ENCODE results near the gene EVL.

EVL gene

DNA sequence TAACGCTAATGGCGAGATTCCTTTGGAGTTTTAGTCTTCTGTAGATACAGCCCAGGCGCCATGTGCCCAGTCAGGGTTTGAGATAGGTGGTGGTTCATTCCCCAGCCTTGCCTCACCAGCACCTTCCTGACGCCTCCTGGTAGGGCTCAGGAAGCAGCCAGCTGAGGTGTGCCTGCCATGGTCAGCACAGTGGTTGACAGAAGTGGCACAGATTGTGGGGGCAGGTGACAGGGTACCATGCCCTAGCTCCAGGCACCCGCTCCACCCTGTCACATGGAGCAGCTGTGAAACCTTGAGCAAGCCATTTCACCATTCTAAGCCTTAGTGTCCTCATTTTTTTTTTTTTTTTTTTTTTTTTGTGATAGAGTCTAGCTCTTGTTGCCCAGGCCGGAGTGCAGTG, 45.6 kb downstream of the EVL start:
- no peak for TF ChIP-seq GATA3 (IDR thresholded peaks at IDR 0.05; ENCODE audit: low read depth, low read length)
- no peak for TF ChIP-seq GATA2 (IDR thresholded peaks at IDR 0.05; ENCODE audit: low read depth, low read length)

GRCh38 chr14:100111931-100112704, 46.9 kb downstream of the EVL start:
- no peak for TF ChIP-seq GATA2 (IDR thresholded peaks at IDR 0.05; ENCODE audit: low read depth, low read length)

DNA sequence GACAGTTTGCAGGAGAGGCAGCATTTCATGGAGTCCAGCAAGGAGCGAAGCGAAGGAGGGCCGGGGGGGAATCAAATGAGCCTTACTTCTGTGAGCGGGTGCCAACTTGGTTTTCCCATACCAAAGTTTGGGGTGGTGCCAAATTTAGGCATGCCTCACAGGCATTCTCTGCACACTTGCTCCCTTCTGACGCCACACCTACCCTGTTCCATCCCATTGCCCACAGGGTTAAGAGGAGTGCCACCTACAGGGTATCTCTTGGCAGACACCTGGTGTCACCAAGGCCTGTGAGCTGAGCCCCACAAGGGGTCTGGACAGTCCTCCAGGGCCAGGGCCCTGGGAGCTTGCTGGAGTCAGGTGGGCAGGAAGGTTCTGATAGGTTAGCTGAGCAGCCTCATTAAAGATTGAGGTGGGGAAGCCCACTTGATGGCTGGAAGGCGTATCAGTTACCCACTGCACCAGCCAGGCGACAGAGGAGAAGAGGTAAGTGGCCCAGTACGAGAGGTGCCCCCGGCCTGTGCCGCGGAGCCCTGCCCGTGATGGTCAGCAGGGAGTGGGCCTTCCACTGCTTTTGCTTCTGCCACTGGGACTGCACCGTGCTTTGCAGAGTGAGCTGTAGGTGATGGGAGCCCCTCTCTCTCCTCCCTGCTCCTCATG, 49.0 kb downstream of the EVL start:
- TF ChIP-seq GATA2 (IDR thresholded peaks at IDR 0.05; ENCODE audit: low read depth, low read length) = no peak
- TF ChIP-seq GATA3 (IDR thresholded peaks at IDR 0.05; ENCODE audit: low read depth, low read length) = no peak

DNA sequence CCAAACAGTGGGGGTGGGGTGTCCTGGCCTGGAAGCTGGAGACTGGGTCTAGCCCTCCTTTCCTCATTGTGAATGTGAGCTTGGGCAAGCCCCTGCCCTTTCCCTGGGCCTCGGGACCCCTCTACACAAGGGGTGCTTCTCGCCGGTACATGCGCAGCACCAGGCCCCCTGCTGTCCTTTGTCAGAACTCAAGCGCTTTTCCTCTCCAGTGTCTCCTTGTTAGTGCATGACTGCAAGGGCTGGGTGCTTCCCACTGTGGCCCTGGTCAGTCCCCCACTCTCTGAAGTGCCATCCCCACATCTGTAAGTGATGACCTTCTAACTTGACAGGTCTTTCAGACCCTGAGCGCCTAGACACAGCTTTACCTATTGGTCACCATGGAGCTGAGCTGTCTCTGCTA, 50.0 kb downstream of the EVL start:
- no peak for TF ChIP-seq GATA3 (IDR thresholded peaks at IDR 0.05; ENCODE audit: low read depth, low read length)
- no peak for TF ChIP-seq GATA2 (IDR thresholded peaks at IDR 0.05; ENCODE audit: low read depth, low read length)

DNA sequence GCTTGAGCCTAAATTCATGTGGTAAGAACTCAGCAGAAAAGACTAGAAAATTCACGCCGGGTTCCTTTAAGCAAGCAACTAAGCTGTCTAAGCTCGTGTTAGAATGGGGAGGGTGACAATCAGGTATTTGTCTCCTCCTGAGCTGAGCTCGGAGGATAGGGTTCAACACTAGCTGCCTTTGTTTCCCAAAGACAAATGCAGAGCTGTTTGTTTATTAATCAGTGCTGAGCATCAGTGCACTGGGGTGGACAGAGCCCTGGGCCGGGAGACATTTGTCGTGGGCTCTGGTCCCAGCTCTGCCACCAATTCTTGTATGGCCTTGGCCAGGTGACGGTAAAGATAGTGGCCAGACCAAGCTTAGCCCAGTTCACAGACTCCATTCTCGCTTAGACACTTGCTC, 50.5 kb downstream of the EVL start:
- TF ChIP-seq GATA3 (IDR thresholded peaks at IDR 0.05; ENCODE audit: low read depth, low read length) (no peak), GATA2 (IDR thresholded peaks at IDR 0.05; ENCODE audit: low read depth, low read length) (no peak)

DNA sequence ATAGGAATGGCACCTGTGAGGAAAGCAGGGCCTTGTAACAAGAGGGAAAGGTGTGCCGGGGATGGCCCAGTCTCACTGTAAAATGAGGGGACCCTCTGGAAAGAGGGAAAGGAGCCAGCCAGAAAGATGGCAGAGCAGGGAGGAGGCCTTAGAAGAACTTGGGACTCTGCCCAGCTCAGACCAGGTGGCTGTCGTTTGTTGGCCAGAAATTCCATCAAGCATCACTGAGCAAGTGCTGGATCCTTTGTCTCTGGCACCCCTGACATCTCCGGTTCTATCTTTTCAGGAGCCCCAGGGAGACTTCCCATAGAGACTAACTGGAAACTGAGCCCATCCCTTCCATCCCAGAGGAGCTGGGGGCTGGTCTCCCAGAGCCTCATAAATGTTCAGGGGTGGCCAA, 50.9 kb downstream of the EVL start:
- no peak for TF ChIP-seq GATA2 (IDR thresholded peaks at IDR 0.05; ENCODE audit: low read depth, low read length)
- no peak for TF ChIP-seq GATA3 (IDR thresholded peaks at IDR 0.05; ENCODE audit: low read depth, low read length)

- no peak for TF ChIP-seq GATA3 (IDR thresholded peaks at IDR 0.05; ENCODE audit: low read depth, low read length)
- TF ChIP-seq GATA2 (IDR thresholded peaks at IDR 0.05; ENCODE audit: low read depth, low read length) = no peak
Measured at GRCh38 chr14:100117026-100117425, 51.8 kb downstream of the EVL start.

DNA sequence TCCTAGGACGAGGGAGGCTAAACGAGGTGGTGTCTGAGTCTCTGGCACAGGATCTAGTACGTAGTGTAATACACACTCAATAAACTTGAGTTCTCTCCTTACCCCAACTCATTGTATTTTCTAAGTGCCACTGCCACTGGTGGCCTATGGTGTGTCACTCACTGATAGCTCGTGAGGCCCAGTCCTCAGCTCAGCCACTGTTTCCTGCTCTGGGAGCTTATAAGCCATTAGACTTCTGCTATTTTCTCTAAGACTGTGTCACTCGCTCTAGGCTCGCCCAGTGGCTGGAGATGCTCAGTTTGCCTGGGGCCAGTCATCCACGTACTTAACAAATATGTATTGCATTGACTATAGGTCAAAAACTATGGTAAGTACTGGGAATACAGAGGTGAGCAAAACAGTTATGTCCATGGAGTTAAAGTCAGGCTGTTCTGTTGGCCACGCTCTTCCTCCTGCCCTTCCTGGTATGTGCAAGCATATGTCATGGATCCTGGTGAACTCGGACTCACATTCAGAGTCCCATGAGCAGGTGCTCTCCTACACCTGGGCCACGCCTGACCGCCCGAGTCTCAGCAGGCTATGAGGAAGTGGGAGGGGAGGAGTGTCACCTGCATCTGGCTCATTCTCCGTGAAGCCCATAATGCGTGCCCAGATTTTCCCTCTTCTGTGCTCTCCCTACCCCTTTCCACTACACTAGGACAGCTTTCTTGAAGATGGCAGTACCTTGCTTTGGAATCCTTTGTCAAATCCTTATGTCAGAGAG, 52.6 kb downstream of the EVL start:
- no peak for TF ChIP-seq GATA2 (IDR thresholded peaks at IDR 0.05; ENCODE audit: low read depth, low read length)
- TF ChIP-seq GATA3 (IDR thresholded peaks at IDR 0.05; ENCODE audit: low read depth, low read length) = no peak

DNA sequence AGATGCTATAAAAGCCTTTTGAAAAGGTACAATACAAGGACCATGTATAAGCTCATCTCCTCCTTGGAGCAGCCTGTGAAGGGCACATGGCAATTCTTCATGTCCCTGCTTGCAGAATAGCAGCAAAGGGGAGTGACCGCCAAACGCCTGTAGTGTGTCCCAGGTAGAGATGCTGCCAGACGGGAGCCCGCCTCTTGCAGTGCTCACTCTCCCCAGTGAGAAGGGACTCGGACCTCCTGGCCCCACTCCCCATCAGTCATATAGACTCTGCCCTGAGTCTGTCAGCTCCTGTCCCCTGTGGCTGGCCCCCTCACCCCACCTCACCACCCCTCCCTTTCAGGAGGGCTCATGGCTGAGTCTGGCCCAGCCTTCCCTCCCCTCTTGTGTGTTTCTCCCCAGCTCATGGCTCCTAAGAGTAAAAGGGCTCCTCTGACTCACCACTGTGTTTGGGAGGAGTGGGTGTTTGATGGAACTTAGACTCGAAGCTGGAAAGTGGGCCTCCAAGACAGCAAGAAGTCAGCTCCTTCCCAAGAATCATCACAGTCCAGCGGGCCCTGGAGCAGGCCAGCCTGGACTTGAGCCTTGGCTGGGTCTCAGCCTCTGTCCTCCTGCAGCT, 53.3 kb downstream of the EVL start:
- no peak for TF ChIP-seq GATA2 (IDR thresholded peaks at IDR 0.05; ENCODE audit: low read depth, low read length)
- no peak for TF ChIP-seq GATA3 (IDR thresholded peaks at IDR 0.05; ENCODE audit: low read depth, low read length)

- TF ChIP-seq GATA3 (IDR thresholded peaks at IDR 0.05; ENCODE audit: low read depth, low read length) = no peak
- TF ChIP-seq GATA2 (IDR thresholded peaks at IDR 0.05; ENCODE audit: low read depth, low read length) = no peak
Measured at GRCh38 chr14:100119251-100119650, 54.0 kb downstream of the EVL start.

- TF ChIP-seq GATA2 (IDR thresholded peaks at IDR 0.05; ENCODE audit: low read depth, low read length) (no peak), GATA3 (IDR thresholded peaks at IDR 0.05; ENCODE audit: low read depth, low read length) (no peak)
Measured at GRCh38 chr14:100120522-100121269, 55.5 kb downstream of the EVL start.

DNA sequence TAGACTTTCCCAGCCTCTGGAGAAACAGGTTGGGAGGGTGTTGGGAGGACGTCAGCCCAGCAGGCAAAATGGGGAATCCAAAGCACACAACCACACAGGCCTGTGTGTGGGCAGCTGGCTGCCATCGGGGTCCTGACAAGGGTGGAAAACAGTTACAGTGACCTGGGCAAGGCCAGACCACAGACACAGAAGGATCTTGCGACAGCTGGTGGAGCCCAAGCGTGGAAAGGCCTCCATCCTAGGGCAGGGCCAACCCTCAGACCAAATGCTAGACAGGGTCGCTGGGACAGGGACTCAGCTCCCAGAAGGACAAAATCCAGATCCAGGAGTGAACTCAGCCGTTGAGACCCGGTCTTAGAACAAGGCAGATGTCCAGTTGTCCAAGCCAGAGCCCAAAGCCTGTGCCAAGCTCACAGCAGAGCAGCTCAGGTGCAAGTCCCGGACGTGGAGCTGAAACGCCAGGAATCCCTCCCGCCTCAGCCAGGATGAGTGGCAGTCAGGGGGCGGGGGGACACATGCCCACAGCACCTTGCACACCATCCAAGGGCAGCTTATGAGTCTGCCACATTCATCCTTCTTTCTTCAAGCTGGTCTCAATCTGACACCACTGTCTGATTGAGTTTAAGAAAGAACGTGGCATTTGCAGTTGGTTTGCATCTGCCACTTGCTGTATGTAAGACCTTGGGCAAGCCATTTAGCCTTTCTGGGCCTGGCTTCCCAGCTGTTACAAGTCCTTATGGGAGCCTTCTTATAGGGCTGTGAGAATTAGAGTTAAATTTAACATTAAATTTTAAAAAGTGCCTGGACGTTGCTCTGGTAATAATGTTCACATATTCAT, 56.6 kb downstream of the EVL start:
- no peak for TF ChIP-seq GATA3 (IDR thresholded peaks at IDR 0.05; ENCODE audit: low read depth, low read length)
- TF ChIP-seq GATA2 (IDR thresholded peaks at IDR 0.05; ENCODE audit: low read depth, low read length) = no peak
